Stimulated activated CD8-positive, alpha-beta memory T cell treated with anti-CD3 and anti-CD28 coated beads, Interleukin-4, amount 100 ng/mL, for 4 hours (primary cell): ENCODE data around the gene SPCS1.
"Not testable (repeated sequence)": the region's sequence is repeated elsewhere in the genome, so short reads cannot be mapped to it uniquely, and the experiment has no call there.

Experiments
- DNase-seq, 2 donors: peaks; one replicate each; pipeline ENCODE4 v3.0.0-alpha.2; 2020; ENCODE audit warnings: low read depth in 2 of 2, low spot score in 1 of 2

The SPCS1 gene

DNA sequence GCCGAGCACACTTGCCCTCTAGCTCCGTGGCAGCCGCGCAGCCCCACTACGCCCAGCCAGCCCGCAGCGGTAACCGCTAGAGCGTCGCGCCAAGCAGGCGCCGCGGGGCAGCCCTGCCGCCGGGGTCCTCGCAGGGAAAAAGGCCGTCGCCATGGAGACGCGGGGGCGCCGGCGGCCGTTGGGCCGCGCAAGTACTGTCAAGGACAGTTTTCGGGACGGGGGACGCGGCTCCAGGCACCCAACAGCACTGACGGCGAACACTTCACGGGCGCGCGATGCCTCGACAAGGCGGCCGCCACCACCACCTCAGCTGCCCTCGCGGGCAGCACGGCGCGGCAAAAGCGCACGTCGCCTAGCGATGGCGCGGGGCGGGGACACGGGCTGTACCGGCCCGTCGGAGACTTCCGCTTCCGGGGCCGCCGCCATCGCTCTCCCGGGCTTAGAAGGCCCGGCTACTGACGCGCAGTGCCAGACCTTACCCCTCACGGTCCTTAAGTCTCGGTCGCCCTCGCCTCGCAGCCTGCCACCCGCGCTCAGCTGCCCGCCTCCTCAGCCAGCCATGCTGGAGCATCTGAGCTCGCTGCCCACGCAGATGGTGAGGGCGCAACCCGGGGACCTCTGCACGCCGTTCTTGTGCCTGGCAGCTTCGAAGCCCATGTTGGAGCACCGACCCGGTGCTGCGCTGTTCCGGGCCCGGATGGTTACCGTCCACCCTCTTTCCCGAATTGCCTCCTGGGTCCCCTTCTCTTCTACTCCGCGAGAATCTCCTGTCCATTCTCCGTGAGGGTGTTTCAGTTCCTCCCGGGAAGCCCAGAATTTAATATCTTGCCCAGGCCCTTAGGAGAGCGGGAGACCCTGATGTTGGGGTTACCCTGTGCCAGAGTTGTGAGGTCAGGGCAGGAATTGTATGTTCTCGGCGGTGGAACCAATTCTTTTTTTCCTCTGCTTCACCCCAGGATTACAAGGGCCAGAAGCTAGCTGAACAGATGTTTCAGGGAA is at the start of gene SPCS1, which contains the start of gene GLT8D1:
Gene SPCS1 (plus strand): TSS at position 419 of the 999 bp plus-strand sequence. CDS start 141 bp downstream, at position 560.
Gene GLT8D1 (minus strand): TSS at position 104 of the 999 bp plus-strand sequence. CDS start 5,331 bp downstream, outside the sequence.
- DNase-seq, result peak; percentile 60 to 66

- DNase-seq, result no peak
Measured at GRCh38 chr3:52660046-52660445, 45.9 kb upstream of the SPCS1 start.

DNA sequence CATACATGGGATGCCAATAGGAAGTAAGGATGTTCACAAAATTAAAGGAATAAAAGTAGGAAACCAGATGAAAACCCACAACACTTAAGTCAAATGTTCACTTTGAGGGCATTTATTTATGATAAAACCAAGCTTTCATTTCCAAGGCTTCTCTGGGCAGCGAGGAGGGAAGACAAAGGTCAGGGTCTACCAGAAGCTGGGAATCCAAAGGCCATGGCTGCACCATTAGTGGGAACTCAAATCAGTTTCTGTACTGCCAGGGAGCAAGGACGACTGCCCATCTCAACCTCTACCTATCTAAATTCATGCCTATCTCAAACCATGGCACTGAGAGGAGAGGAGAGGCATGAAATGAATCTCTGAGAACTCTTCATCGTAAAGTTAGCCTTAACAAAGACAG is 42.8 kb upstream of the SPCS1 start:
- no peak for DNase-seq

GRCh38 chr3:52670621-52671521 is 35.0 kb upstream of the SPCS1 start:
- no peak for DNase-seq

DNA sequence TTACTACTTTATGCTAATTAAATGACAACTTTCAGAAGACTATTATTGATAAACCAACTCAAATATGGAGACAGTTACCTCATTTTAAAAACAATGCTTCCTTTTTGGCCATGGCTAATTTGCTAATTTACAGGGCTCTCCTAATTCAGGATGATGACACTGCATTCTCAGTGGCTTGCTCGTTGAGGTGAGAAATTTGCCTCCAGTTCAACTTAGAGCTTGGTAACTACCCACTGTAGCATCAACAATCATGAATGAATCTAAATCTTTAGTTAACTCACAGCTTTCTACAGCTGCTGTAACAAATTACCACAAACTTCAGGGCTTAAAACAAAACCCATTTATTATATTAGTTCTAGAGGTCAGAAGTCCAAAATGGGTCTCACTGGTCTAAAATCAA is 34.2 kb upstream of the SPCS1 start:
- no peak for DNase-seq

- not testable (repeated sequence) for DNase-seq
Measured at GRCh38 chr3:52676201-52676600, 29.7 kb upstream of the SPCS1 start.

GRCh38 chr3:52678265-52679198 is 27.4 kb upstream of the SPCS1 start:
- no peak for DNase-seq

DNA sequence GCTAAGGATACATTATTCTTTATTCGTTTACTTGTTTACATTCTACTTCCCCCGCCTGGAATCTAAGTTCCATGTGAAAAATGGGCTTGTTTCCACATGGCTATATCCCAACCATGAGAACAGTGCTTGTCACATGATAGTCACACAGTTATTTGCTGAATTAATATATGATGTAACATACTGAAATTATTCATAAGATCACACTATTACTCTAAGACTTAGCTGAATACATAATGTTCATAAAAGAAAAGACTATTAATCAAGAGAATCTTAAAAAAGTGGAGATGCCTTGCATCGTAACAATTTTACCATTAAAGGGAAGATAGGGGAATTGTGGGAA is 26.7 kb upstream of the SPCS1 start:
- no peak for DNase-seq

DNA sequence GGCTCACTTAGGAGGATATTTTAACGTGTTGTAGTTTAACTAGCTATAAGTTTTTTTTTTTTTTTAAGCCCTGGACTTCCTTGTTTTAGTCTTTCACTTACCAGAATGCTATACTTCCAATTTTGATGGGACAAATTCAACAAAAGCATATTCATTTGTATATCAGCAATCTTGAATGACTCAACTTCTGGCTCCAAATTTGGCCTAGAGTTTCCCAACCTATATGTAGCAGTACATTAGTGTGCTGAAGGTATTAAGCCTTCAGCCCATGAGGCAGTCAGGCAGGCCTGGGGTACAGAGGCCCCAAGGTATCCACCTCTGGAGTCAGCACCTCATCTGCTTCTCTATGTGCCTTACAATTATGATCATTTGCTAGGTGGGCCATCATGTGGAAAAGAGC is 26.1 kb upstream of the SPCS1 start:
- DNase-seq, result no peak

DNA sequence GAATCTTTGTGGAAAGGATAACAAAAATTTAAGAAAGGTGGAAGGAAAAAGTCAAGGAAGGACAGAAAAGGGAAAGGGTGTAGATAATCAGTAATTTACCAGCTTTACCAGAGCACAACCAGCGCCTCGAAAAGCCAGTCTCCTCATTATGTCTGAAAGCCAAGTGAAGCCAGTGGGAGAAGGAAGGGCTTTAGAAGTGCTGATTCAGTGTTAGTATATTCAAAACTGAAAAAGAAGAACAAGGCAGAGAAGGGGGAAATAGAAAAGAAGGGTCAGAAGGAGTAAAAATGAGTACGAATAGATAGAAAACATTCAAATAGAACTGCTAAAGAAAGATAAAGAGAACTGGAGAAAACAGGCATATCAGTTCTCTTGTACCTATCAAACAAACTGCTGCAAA is 24.3 kb upstream of the SPCS1 start:
- DNase-seq, result no peak

GRCh38 chr3:52682016-52682415 is 23.9 kb upstream of the SPCS1 start:
- DNase-seq, result no peak

DNA sequence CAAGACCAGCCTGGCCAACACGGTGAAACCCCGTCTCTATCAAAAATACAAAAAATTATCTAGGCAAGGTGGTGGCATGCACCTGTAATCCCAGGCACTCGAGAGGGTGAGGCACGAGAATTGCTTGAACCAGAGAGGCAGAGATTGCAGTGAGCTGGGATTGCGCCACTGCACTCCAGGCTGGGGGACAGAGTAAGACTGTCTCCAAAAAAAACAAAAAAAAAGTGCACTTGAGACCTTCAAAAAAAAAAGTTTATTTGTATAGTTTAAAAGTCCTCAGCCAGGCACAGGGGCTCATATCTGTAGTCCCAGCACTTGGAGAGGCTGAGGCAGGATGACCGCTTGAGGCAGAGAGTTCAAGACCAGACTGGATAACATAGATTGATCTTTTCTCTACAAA is 22.3 kb upstream of the SPCS1 start:
- no peak for DNase-seq

DNA sequence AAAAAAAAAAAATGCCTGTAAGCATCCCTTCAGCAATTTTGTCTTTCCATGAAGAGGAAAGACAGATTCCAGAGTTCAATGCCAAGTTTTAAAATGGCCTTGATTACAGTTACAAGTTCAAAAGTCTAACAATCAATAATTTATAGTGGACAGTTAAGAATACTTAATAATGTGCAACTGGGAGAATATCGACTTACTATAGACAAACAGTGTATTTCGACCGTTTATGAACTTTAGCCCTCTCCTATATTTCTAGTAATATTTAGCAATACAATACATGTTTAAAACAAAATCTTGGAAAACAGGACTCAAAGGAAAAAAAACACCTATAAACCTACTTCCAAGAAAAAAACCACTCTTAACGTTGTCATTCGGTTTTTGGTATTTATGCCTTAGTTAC is 21.7 kb upstream of the SPCS1 start:
- DNase-seq, result no peak

DNA sequence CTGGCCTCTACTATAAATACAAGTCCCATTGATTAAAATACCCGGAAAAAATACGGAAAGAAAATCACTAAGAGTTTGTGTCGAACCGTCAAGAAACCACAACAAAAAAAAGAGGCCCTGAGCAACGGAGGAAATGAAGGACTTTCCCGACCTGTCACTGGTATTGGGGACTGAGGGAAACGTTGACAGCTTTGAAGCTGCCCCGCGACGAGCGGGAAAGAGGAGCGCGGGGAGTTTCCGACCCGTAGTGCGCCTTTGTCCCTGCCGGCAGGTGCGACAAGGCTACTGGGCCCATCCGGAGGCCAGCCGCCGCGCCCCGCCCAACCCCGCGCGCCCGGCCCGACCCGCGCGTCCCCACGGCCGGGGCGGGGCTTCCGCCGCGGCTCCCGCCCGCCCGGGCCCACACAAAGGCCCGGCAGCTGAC is 20.6 kb upstream of the SPCS1 start:
- DNase-seq, result peak; percentile 22 to 56

GRCh38 chr3:52685709-52686691 is 19.9 kb upstream of the SPCS1 start, which contains the start of the genes GNL3 and PBRM1:
Gene GNL3 (plus strand): TSS chr3:52686032. CDS start chr3:52686093, 61 bp downstream.
Gene PBRM1 (minus strand): TSS chr3:52685913.
- DNase-seq, result peak; percentile 68 to 84

GRCh38 chr3:52688266-52688665 is 17.6 kb upstream of the SPCS1 start:
- DNase-seq, result no peak

GRCh38 chr3:52689151-52689550 is 16.8 kb upstream of the SPCS1 start:
- DNase-seq, result no peak

- no peak for DNase-seq
Measured at GRCh38 chr3:52690560-52690959, 15.3 kb upstream of the SPCS1 start.

- DNase-seq, result no peak
Measured at GRCh38 chr3:52693071-52693470, 12.8 kb upstream of the SPCS1 start.
